ENCODE data around the gene NOC4L.
A peak's percentile ranks its signal among the peaks of the same experiment; 100 is the strongest.
"Not testable (repeated sequence)": the region's sequence is repeated elsewhere in the genome, so short reads cannot be mapped to it uniquely, and the experiment has no call there.

NOC4L gene

DNA sequence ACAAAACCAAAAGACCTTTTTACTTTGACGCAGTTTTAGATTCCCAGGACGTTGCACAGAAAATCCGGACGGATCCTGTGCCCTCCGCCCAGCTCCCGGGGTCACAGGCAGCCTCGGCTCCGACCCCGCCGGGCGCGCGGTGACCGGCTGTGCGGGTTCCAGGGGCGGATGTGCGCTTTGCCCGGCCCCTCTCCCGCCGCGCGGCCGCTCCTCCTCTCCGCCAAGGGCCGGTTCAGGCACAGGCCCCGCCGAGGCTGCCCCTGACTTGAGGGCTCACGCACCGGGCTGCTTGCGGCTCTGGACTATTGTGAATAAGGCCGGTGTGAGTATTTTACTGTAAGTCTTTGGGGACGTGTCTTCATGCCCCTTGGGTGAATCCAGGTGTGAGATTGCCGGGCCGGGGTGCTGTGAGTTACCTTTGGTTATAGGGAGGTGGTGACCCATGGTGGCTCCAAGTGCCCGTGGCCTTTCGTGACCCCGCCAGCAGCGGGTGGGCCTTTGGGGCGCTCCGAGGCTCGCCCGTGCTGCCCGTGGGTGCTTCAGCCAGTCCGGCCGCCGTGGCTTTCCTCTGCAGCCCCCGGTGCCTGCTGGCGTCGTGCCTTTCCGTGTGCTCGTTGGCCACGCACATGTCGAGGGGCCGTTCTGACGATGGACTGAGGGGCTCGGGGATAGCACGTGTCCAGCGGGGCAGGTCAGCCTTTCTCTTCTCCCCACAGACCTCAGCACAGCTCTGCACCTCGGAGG, 45.9 kb downstream of the NOC4L start:
- in situ Hi-C loops (cut with HindIII; ENCODE audit: low sequenced_read_pairs) = no loop called here
- peak overlapping the region; percentile 41 for H3K4me3 ChIP-seq (ENCODE audit: low read depth, low read length)
- TF ChIP-seq, protein P1, sequence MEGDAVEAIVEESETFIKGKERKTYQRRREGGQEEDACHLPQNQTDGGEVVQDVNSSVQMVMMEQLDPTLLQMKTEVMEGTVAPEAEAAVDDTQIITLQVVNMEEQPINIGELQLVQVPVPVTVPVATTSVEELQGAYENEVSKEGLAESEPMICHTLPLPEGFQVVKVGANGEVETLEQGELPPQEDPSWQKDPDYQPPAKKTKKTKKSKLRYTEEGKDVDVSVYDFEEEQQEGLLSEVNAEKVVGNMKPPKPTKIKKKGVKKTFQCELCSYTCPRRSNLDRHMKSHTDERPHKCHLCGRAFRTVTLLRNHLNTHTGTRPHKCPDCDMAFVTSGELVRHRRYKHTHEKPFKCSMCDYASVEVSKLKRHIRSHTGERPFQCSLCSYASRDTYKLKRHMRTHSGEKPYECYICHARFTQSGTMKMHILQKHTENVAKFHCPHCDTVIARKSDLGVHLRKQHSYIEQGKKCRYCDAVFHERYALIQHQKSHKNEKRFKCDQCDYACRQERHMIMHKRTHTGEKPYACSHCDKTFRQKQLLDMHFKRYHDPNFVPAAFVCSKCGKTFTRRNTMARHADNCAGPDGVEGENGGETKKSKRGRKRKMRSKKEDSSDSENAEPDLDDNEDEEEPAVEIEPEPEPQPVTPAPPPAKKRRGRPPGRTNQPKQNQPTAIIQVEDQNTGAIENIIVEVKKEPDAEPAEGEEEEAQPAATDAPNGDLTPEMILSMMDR (IDR thresholded peaks at IDR 0.05; ENCODE audit: low read depth, low read length, missing control alignments) = no peak
- no peak for DNase-seq (ENCODE audit: low read depth)

DNA sequence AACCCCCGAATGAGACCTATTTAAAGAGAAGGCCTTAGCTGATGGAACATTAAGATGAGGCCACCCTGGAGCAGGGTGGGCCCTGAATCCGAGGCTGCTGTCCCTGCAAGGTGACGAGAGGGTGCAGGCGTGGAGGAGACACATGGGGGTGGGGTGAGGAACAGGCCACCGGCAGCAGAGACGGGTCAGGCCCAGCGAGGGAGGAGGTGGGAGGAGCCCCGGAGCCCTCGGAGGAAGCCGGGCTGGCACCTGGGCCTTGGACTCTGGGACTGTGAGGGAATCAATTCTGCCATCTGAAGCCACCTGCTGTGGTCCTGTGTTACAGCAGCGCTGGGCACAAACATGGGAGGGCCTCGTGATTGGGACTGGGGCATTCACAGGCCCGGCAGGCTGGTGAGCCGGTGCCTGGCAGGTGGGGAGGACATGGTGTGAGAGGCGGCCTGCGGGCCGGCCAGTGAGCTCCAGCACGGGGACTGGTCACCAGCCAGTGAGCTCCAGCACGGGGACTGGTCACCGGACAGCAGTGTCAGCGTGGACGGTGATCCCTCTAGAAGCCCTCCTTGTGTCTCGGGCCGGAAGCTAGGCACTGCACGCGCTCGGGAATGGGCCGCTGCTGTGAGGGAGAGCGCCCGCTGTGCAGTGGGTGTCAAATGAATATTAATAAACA, 46.7 kb downstream of the NOC4L start:
- TF ChIP-seq, protein P1 (IDR thresholded peaks at IDR 0.05; ENCODE audit: low read depth, low read length, missing control alignments) = no peak
- no peak overlapping the region for H3K4me3 ChIP-seq (ENCODE audit: low read depth, low read length)
- in situ Hi-C loops (cut with HindIII; ENCODE audit: low sequenced_read_pairs) = no loop called here
- DNase-seq (ENCODE audit: low read depth) = no peak

DNA sequence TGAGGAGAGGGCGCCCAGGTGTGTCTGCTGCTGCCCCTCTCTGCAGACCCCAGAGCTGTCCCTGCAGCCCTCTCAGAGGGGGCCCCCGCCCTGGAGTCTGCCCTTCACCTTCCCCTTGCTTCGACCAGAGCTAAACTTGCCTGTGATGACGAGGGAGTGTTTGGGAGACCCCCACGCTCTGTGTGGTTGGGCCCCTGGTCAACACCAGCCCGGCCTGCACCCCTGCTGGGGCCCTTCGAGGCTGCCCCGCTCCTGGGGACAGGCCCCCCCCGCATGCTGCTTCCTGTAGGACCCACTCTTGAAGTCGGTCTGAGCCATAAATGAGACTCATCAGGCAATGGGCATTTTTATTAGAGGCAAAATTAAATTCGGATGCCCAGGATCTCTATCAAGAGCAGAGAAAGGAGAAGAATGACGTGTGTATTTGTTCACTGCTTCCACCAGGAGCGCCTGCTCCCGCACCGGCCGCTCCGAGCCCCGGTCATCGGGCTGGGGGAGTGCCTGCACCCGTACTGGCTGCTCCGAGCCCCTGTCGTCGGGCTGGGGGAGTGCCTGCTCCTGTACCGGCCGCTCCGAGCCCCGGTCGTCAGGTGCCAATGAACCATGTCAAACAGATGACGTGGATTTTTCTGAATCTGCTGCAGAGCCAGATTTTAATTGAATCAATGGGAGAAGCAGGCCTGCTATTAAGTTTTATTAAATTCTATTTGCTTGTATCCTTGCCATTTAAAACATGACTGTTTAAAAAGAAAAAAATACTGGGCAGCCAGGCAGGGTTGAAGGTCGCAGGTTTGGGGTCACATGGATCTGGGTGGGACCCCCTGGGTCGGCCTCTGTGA, 47.7 kb downstream of the NOC4L start:
- in situ Hi-C loops (cut with HindIII; ENCODE audit: low sequenced_read_pairs) = no loop called here
- H3K4me3 ChIP-seq (ENCODE audit: low read depth, low read length) = no peak overlapping the region
- TF ChIP-seq, protein P1 (IDR thresholded peaks at IDR 0.05; ENCODE audit: low read depth, low read length, missing control alignments) = no peak
- no peak for DNase-seq (ENCODE audit: low read depth)

DNA sequence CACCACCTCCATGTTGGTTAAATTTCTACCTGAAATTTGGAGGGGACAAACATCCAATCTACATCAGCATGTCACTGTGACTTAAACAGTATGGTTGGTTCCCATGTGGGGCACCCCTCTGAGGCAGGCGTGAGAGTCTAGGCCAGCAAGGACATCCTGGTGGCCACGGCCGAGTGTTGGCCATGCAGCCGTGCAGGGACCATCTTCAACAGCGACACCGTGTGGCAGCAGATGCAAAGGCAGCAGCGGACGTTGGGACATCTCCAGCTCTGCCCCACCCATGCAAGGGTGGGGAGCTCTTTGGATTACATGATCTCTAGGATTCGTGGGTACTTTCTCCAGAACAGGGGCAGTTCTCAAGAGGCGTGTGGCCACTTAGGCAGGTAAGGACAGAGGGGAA, 49.8 kb downstream of the NOC4L start:
- TF ChIP-seq, protein P1 (IDR thresholded peaks at IDR 0.05; ENCODE audit: low read depth, low read length, missing control alignments) = no peak
- in situ Hi-C loops (cut with HindIII; ENCODE audit: low sequenced_read_pairs) = no loop called here
- DNase-seq (ENCODE audit: low read depth) = no peak

DNA sequence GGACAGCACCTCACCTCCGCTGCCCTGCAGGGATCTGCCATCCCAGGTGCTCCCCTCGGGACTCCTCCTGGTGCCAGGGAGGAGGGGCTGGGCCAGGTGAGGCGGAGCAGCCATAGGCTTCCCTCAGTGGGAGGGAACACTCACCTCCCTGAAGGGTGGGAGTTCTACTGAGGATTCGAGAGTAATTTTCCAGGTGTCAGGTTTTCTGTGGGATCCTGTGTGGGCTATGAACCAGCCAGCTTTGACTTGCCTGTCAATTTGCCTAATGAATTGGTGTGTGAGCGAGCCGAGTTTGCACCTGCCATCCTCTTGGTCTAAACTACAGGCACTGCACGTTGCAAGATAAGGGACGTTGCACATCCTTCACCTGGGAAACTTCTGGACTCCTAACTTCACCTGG, 50.3 kb downstream of the NOC4L start:
- no peak for DNase-seq (ENCODE audit: low read depth)
- in situ Hi-C loops (cut with HindIII; ENCODE audit: low sequenced_read_pairs) = no loop called here
- TF ChIP-seq, protein P1 (IDR thresholded peaks at IDR 0.05; ENCODE audit: low read depth, low read length, missing control alignments) = no peak
- no peak overlapping the region for H3K4me3 ChIP-seq (ENCODE audit: low read depth, low read length)

More for the DNA sequence above, 49.8 kb downstream of the NOC4L start:
- no peak overlapping the region for H3K4me3 ChIP-seq (ENCODE audit: low read depth, low read length)

DNA sequence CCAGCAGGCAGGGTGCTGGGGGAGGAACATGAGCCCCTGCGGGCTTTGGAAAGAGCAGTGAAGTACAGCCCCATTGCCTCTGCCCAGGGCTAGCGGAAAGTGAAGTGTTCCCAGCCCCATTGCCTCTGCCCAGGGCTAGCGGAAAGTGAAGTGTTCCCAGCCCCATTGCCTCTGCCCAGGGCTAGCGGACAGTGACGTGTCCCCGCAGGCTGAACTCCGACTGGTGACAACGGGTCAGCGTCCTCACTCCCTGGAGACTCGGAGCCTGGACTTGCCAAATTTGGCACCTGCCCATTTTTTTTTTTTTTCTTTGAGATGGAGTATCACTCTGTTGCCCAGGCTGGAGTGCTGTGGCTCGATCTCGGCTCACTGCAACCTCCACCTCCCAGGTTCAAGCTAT, 51.0 kb downstream of the NOC4L start:
- DNase-seq (ENCODE audit: low read depth); H3K4me3 ChIP-seq (ENCODE audit: low read depth, low read length); in situ Hi-C loops (cut with HindIII; ENCODE audit: low sequenced_read_pairs): not testable (repeated sequence)

Measured in astrocyte of the cerebellum (primary cell).